NCI-H2171 treated with DMSO at 0.1 percent for 48 hours (cell line): Measurements from ENCODE around the gene ARHGAP15.
"Not testable (repeated sequence)": the region's sequence is repeated elsewhere in the genome, so short reads cannot be mapped to it uniquely, and the experiment has no call there.

Experiments
- DNase-seq: peaks from one replicate; lab custom pipeline; 2025; lab: John Stamatoyannopoulos, UW

The ARHGAP15 gene

DNA sequence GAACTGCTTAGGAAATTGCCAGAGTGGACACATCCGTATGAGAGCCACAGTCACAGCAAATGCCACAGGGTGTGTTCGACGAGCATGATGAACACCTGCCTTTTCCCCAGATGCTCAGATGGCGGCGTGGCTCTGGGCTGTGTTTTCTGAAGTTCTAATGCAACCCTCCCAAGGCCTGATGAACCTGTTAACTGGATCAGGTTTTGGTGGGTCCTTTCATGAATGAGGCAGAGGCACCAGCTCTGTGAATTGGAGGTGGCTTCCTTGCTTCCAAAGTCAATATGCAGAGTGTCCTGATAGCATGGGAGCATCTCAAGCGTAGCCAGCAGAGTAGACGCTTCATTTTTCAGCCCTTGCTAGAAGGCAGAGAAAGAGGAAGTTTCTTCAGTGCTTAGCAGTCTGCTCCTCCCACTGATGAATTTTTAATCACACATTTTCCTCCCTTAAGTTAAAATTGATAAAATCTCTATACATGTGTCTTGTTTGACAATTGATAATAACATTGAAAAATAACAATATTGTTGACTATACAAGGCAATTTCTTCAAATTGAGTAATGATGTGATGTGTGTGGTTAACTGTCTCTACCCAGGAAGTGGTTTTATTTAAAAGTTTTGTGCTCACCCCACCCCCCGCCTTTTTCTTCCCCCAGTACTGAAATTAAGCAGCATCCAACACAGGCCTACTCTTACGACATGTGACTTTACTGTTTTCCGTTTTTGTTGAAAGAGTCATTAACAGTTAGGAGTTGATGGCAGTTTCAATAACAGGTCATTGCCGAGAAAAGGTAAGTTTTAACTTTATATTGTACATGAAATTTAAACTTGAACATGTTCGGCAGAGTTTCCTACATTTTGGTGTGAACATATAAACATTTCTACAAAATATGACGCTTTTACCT lies at the start of gene ARHGAP15:
Gene ARHGAP15, plus strand, starts transcription at position 739 of the 900 bp plus-strand sequence.
- DNase-seq, result no peak

DNA sequence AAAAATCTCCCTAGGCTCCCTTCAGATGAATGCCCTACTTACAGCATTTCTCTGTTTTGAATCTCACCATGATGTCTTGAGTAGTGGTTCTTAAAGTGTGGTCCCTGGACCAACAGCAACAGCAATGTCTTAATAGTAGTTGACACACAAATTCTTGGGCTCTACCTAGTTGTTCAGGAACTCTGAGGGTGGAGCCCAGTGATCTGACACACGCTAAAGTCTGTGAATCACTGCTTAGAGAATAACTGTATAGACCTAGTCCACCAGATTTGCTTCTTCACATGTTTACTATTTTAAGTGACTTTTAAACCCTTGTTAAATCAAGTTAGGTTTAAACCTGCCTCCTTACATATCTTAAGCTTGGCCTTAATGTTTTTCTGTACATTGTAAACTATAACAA lies 47.6 kb upstream of the ARHGAP15 start:
- DNase-seq, result no peak

GRCh38 chr2:143083636-143084035 lies 45.6 kb upstream of the ARHGAP15 start:
- no peak for DNase-seq

- no peak for DNase-seq
Observed at GRCh38 chr2:143084462-143084861, 44.8 kb upstream of the ARHGAP15 start.

DNA sequence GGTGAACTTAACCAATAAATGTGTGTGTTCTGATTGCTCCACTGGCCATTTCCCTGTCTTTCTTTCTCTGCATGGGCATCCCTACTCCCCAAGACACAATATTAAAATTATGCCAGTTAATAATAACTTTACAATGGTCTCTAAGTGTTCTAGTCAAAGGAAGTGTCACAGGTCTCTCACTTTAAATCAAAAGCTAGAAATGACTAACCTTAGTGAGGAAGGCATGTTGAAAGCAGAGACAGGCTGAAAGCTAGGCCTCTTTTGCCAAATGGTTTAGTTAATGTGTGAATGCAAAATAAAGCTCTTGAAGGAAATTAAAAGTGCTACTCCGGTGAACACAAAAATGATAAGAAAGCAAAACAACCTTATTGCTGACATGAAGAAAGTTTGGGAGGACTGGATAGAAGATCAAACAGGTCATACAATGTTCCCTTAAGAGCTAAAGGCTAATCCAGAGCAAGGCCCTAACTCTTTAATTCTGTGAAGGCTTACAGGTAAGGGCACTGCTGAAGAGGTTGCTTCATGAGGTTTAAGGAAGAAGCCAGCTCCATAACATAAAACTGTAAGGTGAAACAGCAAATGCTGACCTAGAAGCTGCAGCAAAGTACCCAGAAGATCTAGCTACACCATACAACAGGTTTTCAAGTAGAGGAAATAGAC lies 44.0 kb upstream of the ARHGAP15 start:
- no peak for DNase-seq

GRCh38 chr2:143087033-143087432 lies 42.2 kb upstream of the ARHGAP15 start:
- DNase-seq, result no peak

DNA sequence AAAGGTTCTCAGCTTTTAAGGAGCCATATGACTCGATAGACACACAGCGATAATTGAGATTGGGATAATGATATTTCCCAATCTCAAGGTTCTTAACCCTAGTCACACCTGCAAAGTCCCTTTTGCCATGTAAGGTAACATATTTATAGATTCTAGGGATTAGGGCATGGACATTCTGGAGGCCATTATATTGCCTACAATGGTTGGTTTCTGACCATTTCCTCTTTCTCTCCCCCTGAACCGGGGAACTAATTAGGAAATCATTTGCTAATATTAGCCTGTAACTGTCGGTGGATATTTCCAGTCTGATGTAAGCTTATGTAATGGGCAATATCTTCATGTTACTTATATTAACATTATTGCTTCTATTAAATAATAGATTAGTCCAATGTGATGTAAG lies 40.8 kb upstream of the ARHGAP15 start:
- DNase-seq, result no peak

DNA sequence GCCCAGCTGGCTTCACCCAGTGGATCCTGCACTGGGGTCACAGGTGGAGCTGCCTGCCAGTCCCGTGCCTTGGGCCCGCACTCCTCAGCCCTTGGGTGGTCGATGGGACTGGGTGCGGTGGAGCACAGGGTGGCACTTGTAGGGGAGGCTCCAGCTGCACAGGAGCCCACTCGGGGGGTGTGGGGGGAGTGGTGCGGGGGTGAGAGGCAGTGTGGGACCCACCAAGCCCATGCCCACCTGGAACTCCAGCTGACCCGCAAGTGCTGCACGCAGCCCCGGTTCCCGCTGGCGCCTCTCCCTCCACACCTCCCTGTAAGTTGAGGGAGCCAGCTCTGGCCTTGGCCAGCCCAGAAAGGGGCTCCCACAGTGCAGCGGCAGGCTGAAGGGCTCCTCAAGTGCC lies 39.7 kb upstream of the ARHGAP15 start:
- not testable (repeated sequence) for DNase-seq

DNA sequence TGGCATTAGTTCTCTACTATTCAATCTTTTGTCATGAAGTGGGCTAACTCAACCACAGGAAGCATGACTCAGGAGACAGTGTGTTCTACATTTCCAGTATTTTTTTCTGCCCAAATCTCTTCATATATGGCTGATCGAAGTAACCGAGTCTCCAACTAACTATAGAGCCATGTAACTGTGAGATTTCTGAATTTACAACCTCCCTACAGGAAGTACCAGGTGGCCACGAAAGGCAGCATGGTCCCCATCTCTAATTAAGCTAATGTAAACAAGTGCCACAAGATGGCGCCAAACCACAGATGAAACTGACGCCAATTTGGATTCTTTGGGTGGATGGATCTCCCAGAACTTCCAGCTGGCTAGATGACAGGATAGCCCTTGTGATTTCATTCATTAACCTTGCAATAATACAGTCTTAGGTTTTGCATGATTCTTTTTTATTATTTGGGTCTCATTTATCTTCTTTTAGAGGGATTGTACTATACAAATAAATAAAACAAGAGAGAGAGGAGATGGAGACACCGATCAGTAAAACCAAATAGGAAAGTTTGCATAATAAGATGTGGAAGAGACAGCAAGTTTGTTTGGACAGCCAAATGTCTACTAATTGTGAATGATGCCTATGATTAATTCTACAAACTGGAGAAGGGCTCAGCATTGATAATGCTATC lies 18.3 kb upstream of the ARHGAP15 start:
- peak; percentile 76 for DNase-seq

DNA sequence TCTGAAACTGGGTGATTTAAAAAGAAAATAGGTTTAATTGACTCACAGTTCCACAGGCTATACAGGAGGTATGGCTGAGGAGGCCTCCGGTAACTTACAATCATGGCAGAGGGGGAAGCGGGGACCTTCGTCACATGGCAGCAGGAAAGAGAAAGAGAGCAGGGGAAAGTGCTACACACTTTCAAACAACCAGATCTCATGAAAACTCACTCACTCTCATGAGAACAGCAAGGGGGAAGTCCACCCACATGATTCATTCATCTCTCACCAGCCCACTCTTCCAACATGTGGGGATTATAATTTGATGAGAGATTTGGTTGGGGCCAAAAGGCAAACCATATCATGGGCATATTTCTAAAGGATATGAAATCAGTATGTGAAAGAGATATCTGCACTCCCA lies 12.0 kb upstream of the ARHGAP15 start:
- no peak for DNase-seq

DNA sequence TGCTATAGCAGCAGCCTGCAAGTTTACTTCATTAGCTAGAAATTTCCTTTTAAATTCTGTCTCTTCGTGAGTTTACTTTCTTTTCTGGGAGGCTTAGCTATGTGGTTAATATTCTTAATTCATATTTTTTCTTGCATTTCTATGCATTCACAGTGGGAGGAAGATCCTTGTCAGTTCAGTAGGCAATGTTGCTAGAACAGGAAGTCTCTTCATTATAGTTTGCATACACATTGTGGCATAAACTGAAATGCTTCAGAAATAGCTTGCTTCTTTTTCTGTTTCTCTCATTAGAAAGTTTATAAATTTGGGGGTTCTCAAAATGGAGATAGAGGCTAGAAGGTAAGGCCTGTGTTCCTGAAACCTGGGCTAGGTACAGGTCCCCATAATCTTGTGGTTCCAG lies 8.1 kb upstream of the ARHGAP15 start:
- no peak for DNase-seq

DNA sequence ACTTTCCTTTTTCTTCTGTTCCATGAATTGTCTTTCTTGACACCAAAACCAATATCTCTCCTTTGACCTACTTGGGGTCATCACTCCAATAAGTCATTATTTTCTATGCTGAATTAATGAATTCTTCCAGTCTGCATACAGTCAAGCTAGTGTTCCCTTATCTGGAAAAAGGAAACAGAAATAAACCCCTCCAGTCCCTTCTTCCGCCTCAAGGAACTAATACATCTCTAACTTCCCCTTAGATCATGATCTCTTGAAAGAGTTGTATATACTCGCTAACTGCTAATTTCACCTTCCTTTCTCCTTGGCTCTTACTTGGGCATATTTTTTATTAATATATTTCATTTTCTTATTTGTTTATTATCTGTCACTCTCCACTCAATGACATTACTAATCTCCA lies 7.3 kb upstream of the ARHGAP15 start:
- DNase-seq, result no peak

- DNase-seq, result no peak
Observed at GRCh38 chr2:143123911-143124310, 5.3 kb upstream of the ARHGAP15 start.

GRCh38 chr2:143124445-143124844 lies 4.8 kb upstream of the ARHGAP15 start:
- DNase-seq, result no peak

GRCh38 chr2:143125717-143126116 lies 3.5 kb upstream of the ARHGAP15 start:
- DNase-seq, result no peak

DNA sequence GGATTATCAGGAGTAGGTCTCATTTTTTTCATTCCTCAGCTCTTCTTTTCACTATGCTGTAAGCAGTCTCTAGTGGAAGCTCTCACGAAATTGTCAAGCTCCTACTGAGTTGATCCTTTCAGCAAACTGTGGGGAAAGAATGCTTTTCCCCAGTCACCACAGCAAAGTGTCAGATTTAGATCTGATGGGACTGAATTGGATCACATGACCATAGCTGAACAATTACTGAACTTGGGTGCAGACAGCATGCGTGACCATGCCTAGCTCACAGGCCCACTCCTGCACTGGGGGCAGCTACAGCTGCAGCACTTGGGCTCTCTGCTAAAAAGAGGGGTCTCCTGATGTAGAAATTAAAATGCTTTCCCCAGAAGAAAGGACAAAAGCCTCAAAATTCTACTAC lies 3.1 kb downstream of the ARHGAP15 start:
- no peak for DNase-seq

DNA sequence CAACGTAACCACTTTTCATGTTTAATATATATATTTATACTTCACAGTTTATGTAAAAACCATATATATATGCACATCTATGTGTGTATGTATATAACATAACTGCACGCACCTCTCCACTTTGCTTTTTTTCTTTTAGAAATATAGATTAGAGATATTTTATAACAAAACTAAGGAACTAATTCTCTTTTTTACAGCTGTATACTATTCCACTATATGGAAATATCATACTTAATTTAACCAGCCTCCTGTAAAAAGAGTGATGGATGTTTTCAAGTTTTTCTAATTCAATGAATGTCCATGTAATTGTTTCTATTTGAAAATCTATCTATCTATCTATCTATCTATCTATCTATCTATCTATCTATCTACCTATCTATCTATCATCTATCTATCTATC lies 4.6 kb downstream of the ARHGAP15 start:
- no peak for DNase-seq

DNA sequence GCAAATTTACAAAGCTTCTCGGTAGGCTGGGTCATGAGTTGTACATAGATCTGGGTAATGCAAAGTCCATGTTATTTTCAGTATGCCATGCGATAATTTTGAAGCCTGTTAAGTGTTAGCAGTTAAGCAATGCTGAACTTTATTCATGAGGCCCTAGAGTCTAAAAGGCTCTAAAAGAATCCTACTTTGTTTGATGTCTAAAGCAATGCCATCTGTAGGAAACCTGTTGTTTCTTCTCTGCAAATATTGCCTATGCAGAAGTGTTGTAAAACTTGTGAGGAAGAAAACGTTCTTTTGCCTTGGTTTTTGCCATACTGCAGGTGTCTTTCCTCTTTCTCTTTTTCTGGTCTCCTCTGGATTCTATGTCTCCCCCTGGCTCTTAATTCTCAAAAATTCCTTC lies 9.1 kb downstream of the ARHGAP15 start:
- DNase-seq, result no peak

DNA sequence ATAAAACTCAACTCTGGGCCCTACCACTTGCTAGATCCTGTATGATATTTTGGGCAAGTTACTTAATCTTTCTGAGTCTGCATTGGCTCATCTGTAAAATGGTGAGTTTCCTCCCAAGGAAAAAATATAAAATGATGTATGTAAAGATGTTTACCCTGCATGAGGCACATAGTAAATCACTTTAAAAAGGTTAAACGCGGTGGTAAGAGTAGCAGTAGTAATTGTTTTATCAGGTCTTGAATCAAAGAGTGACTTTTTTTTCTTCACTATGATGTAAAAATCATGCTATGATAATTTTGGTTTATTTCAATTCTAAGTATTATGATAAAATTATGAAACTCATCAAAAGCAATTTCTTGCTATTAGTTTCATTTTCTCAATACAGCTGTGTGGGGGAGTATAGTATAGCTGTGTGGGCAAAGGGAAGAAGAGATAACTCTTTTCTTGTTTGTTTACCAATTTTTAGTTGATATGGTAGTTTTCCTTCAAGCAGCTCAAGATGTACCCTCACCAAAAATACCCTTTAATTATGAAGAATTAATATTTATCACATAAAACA lies 10.7 kb downstream of the ARHGAP15 start:
- DNase-seq, result no peak

- DNase-seq, result no peak
Observed at GRCh38 chr2:143140864-143141661, 11.8 kb downstream of the ARHGAP15 start.

DNA sequence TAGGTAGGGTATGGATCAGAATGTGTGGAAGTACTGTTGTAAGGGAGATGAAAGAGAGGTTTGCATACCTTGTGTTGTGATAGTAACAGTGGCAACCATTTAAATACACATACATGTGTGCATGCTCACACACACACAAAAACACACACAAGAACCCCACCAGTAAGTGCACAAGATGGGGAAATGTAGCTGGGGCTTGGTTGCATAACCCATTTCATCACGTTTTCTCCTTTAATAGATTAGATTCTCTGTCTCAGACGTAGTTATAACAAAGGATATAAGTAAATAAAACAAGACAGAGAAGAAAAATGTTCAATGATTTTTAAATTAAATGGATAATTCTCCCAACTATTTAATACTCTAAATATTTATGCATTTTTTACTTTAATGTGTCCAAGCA lies 13.4 kb downstream of the ARHGAP15 start:
- DNase-seq, result no peak
